ENCODE results near the gene LCN9. TPM values are rescaled to one million over a fixed set of nuclear protein-coding genes. Genes with fewer than 3 reads are reported as not detected.

LCN9 gene
- total RNA-seq, 1 donor from 2014 or later, result not detected

Other genes starting within 250 kb of the LCN9 start
- gene PPP1R26, start 183.5 kb upstream of the LCN9 start, total RNA-seq, result 23.3 TPM
- gene MRPS2, start 162.6 kb upstream of the LCN9 start, total RNA-seq, result 29.3 TPM
- gene LCN1, start 141.9 kb upstream of the LCN9 start, total RNA-seq, result not detected
- gene OBP2A, start 117.2 kb upstream of the LCN9 start, total RNA-seq, result not detected
- not detected for gene PAEP, start 101.6 kb upstream of the LCN9 start, total RNA-seq
- gene GLT6D1, start 23.8 kb upstream of the LCN9 start, total RNA-seq, result not detected
- gene SOHLH1, start 36.2 kb downstream of the LCN9 start, total RNA-seq, result not detected
- 0.12 TPM for gene KCNT1, start 38.9 kb downstream of the LCN9 start, total RNA-seq
- 24.4 TPM for gene CAMSAP1, start 244.2 kb downstream of the LCN9 start, total RNA-seq